ENCODE results near the gene FUT2.
"Not testable (repeated sequence)": the region's sequence is repeated elsewhere in the genome, so short reads cannot be mapped to it uniquely, and the experiment has no call there.

Gene FUT2

DNA sequence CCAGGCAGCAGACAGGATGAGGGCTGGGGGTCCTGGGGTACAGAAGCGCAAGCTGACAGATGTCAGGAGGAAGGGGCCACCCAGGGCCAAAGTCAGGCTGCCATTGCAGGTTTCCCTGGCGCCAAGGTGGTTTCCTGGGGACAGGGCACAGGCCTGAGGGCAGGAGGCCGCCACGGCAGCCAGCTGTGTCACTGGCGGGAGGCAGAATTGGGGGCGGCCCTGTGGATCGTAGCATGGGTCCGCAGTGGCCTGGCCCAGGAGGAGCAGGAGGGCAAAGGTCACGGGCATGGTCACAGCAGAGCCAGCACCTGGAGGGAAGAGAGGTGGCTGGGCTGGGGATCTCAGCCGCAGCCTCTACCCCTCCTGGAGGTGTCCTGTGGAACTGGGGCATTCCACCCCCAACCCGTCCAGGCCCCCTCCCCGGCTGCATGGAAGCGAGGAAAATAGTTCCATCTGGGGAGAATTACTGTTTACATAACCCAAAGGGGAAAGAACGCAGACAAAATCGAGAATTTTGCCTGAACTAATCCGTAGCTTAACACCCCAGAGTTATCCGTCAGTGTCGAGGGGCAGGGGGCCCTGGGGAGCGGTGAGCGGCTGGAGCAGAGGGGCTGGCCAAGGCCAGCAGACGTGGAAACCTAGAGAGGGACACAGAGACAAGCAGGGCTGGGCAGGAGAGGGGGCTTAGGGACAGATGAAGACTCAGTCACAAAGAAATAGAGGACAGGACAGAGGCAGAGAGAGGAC lies 24.9 kb upstream of the FUT2 start:
- DNase-seq (ENCODE audit: low read depth), result no peak

GRCh38 chr19:48671446-48671995 lies 24.2 kb upstream of the FUT2 start:
- no peak for DNase-seq (ENCODE audit: low read depth)

- no peak for DNase-seq (ENCODE audit: low read depth)
Observed at GRCh38 chr19:48672994-48673393, 22.8 kb upstream of the FUT2 start, which contains the start of gene NTN5. TSS of gene NTN5 (minus strand) at chr19:48673017. CDS start at chr19:48670986, 2,031 bp downstream.

DNA sequence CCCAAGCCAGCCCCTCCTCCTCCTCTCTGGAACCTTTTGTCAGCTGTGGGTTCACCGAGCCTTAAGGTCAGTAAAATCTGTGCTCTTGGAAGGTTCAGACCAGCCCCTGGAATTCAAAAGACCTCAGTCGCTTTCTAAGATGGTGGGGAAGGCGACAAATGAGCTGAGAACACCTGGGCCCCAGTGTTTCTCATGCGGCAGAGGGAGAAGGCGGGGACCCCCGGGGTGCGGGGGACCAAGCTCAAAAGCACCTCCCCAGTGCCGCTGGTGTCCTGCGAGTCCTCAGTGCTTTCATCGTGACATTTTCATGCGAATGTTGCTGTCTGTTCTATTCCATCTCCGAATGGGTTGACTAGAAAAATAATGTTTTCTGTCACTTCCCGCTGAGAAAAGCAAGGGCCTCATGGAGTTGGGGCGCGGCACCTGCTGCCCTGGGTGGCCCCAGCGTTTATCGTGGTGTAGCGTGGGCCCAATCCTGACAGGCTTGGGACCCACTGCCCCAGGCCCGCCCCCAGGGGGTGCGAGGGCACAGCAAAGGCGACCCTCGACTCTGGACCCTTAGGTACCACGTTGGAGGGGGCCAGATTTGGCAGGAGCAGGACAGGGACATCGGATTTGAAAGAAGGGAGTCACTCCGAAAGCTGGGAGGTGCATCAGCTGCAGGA lies 22.2 kb upstream of the FUT2 start:
- no peak for DNase-seq (ENCODE audit: low read depth)

- no peak for DNase-seq (ENCODE audit: low read depth)
Observed at GRCh38 chr19:48674216-48674809, 21.5 kb upstream of the FUT2 start.

DNA sequence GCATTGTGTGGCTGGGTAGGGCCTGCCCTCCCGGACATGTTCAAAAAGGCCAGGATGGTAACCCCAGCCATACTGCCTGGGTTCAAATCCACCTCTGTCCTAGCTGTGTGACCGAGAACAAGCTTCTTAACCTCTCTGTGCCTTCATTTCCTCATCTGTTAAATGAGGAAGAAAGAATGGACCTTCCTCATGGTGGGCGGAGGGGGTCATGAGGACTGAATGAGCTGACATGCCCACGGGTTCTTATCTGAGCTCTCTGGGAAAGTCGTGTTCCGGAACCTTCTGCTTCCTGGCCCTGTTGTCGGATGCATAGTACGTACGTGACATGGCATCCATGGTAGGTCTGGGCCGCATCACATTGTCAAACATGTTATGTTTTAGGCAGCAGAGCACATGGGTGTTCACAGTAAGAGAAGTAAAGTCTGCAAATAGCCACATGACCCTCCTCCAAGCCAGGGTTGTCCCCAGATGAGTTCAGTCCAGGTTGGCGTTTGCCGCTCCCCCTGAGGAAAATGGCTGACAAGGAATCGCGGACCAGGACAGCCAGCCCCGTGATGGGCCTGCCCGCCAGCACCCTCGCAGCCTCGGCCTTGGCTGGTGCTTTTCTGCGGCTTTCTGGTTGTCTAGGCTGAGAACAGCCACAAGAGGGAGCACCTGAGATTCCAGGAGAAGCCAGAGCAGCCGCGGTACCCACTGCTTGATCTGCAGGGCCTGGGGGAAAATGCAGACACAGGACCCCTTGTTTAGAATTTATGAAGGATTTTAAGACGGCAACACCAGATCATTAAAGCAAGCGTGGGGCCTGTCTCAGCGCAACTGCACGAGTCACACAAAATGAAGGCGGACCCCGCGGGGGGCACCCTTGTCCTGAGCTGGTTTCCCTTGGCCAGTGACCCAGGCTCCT lies 20.6 kb upstream of the FUT2 start:
- DNase-seq (ENCODE audit: low read depth), result peak; percentile 50

DNA sequence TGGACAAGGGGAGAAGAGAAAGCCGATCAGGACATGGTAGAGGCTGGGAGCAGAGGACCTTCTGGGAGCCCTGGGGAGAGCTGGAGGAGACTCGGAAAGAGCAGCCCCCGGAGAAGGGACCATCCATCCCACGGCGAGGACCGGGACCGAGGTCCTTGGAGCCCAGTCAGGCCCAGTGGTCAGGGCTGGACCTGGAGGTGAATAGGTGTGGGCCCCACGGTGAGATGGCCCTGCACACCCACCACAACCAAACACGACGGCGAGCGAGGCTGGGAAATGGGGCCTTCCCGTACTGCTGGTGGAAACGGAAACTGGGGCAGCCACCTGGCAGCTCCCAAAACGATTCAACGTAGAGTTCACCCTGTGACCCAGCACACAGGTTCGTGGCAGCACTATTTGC lies 19.3 kb upstream of the FUT2 start:
- no peak for DNase-seq (ENCODE audit: low read depth)

GRCh38 chr19:48676887-48677286 lies 18.9 kb upstream of the FUT2 start:
- DNase-seq (ENCODE audit: low read depth), result no peak

DNA sequence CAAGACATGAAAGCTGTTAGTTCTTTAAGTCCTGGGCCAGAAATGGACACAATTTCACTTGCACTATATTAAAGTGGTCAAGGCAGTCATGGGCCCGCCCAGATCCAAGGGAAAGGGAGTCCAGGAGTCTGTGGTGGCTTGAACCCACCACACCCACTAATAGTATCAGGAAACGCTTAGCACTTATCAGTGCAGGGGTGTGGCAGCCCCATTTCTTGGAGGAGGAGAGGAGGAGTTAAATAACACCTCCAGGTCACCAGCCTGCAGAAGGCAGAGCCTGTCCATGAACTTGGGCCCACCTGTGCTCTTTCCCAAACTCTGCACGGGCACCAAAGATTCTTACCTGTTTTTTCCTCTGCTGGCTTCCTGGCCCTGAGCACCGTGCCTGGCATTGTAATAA lies 17.6 kb upstream of the FUT2 start:
- DNase-seq (ENCODE audit: low read depth), result no peak

- DNase-seq (ENCODE audit: low read depth), result not testable (repeated sequence)
Observed at GRCh38 chr19:48680006-48680405, 15.8 kb upstream of the FUT2 start.

DNA sequence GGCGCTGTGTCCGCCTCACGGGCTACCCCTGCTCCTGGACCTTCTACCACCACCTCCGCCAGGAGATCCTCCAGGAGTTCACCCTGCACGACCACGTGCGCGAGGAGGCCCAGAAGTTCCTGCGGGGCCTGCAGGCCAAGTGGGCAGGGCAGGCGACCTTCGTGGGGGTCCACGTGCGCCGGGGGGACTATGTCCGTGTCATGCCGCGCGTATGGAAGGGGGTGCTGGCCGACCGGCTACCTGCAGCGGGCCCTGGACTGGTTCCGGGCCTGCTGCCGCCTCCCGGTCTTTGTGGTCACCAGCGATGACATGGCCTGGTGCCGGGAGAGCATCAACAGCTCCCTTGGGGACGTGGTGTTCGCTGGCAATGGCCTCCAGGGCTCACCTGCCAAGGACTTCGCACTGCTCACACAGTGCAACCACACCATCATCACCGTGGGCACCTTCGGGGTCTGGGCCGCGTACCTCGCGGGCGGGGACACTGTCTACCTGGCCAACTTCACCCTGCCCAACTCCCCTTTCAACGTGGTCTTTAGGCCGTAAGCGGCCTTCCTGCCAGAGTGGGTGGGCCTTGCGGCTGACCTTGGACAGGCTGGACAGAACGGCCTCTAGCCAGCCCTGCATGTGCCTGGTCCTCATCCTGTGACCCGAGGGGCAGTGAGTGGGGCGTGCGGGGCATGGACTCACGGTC lies 15.2 kb upstream of the FUT2 start:
- no peak for DNase-seq (ENCODE audit: low read depth)

GRCh38 chr19:48681127-48681470 lies 14.7 kb upstream of the FUT2 start:
- DNase-seq (ENCODE audit: low read depth), result peak; percentile 77

- DNase-seq (ENCODE audit: low read depth), result no peak
Observed at GRCh38 chr19:48683349-48683748, 12.4 kb upstream of the FUT2 start.

DNA sequence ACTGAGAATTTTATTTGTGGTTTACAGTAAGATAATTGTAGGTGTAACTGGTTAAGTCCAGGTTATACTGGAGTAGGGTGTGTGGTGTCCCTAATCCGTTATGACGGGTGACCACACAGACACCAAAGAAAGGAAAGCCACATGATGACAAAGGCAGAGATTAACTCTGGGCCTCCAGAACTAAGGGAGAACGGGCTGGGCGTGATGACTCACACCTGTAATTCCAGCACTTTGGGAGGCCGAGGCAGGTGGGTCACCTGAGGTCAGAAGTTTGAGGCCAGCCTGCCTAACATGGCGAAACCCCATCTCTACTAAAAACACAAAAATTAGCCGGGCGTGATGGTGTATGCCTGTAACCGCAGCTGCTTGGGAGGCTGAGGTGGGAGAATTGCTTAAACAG lies 10.2 kb upstream of the FUT2 start:
- DNase-seq (ENCODE audit: low read depth), result no peak

DNA sequence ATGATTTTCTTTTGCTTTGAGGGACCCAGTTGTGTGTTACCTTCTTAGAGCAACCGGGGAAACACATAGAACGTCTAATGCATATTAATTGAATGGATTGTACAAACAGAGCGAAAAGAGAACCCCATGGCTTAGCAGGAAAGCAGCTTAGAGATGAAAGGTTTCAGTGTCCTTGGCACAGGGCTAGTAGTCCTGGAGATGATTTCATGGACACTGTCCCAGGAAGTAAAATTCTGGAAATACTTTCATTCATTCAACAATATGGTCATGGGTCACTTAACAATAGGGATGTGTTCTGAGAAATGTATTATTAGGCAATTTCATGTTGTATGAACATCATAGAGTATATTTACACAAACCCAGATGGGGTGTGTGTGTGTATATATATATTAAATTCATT lies 9.7 kb upstream of the FUT2 start:
- no peak for DNase-seq (ENCODE audit: low read depth)

- not testable (repeated sequence) for DNase-seq (ENCODE audit: low read depth)
Observed at GRCh38 chr19:48686637-48687036, 9.1 kb upstream of the FUT2 start.

DNA sequence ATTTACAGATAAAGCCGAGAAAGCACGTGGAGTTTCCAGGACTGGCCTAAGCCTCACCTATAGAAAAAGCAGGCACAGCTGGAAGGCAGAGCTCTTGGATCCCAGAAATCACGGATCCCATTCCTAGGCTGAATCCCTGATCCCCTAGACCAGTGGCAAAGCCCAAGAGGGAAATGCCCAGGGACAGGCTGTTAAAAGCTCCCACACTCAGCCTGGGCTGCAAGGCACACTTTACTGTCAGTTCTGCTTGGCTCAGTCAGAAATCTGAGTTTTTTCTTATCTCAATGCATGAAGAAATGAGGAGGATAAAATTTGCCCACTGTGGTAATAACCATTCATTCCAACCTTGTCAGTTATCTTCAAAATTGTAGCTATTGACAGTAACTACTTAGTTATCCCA lies 8.0 kb upstream of the FUT2 start:
- DNase-seq (ENCODE audit: low read depth), result no peak

DNA sequence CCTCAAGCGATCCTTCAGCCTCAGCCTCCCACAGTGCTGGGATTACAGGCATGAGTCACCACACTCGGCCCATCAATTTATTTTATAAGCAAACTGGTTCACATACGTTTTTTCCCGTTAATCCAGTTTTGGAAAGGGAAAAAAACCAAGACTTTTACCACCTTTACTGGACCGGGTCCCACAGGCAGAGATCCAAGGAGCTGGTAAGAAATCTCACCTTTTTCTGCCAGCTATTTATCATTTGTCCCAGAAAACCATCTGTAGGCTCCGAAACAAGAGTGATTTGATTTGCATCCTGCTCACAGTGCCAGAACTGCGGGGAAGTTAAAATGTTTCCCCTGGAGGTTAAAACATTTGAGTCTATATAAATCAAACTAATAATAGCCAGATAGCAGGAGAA lies 6.3 kb upstream of the FUT2 start:
- no peak for DNase-seq (ENCODE audit: low read depth)

DNA sequence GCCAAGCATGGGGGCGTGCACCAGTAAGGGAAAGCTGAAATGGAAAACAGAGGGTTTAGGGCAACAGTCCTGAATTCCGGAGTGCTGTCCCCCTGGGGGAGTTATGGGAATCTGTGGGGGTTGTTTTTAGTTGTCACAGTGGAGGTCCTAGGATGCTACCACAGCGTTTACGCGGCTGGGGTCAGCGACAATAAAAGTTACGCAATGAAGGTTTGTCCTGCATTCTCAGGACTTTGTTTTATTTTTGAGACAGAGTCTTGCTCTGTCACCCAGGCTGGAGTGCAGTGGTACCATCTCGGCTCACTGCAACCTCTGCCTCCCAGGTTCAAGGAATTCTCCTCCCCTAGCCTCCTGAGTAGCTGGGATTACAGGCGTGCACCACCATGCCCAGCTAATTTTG lies 2.1 kb upstream of the FUT2 start:
- not testable (repeated sequence) for DNase-seq (ENCODE audit: low read depth)

DNA sequence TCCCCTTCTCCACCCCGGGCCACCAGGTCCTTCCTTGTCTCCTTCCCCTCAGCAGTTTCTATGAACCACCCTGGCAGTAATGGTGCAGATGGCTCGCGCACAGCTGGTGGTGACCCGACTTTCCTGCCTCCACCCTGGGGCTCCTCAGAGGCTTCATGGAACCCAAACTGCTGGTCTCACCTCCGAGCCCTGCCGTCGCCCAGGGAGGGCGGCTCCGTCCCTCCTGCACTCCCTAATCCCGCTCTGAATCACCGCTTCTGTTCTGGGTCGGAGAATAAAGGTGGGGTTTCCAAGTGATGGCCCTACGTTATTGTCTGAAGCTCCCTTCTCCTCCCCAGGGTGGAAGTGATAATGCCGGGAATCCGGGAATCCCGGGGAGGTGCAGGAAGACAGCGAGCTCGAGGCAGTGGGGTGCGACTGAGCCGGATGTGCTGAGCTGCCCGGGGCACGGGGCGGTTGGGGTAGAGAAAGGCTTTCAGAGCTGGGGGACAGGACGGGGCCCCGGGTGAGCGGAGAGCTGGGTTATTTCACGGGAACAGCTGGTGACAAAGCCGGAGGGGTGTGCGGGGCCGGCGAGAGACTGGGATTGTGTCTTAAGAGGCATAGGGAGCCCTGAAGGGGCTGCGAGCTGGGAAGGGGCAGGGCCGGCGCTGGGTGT lies 711 bp downstream of the FUT2 start:
- DNase-seq (ENCODE audit: low read depth), result no peak

- DNase-seq (ENCODE audit: low read depth), result peak; percentile 34
Observed at GRCh38 chr19:48698046-48698445, 2.3 kb downstream of the FUT2 start.
